Measurements from ENCODE around the gene ZRSR2. TPM values are rescaled to one million over a fixed set of nuclear protein-coding genes. Genes with fewer than 3 reads are reported as not detected.
A peak's percentile ranks its signal among the peaks of the same experiment; 100 is the strongest.
"Not testable (repeated sequence)": the region's sequence is repeated elsewhere in the genome, so short reads cannot be mapped to it uniquely, and the experiment has no call there.

Gene ZRSR2
- total RNA-seq, 1 donor from 2014 or later = 19.8 TPM

GRCh38 chrX:15825936-15826335 is 35.7 kb downstream of the ZRSR2 start:
- no peak for TF ChIP-seq CTCF (IDR thresholded peaks at IDR 0.05)
- POLR2A ChIA-PET = no interaction called here
- no peaks in the 10 kb centered on the region for H3K9me3 Mint-ChIP-seq
- no peak for ATAC-seq (ENCODE audit: low read depth)
- intact Hi-C loops (cut with micrococcal nuclease) = no loop called here
- CTCF ChIA-PET = no interaction called here
- peaks cover 55% of the 10 kb centered on the region for H3K36me3 Mint-ChIP-seq (ENCODE audit: low read depth)
- no peak overlapping the region for H3K27ac Mint-ChIP-seq
- H3K4me3 Mint-ChIP-seq = no peak overlapping the region
- DNase-seq = no peak
- H3K27me3 Mint-ChIP-seq = no peaks in the 10 kb centered on the region
- peaks cover 2% of the 10 kb centered on the region for H3K4me1 Mint-ChIP-seq

DNA sequence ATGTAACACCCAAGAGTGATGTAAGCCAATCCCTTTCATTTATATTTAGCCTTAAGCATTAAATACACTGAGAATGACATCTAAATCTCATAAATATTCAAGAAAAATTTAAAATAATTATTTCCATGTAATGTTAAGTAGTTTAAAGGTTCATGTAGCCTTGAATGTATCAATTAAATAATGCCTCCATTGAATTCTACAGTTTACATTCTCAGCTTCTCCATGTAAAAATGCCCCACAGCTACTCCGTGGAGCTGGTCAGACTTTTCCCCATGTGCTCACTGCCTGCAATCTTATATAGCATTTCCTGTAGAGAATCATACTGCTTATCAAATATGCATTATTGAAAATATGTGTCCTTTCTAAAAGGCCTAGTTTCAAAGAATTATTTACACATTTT is 38.9 kb downstream of the ZRSR2 start:
- ChIA-PET CTCF (no interaction called here), POLR2A (no interaction called here)
- no peak for TF ChIP-seq CTCF (IDR thresholded peaks at IDR 0.05)
- Mint-ChIP-seq H3K27ac (no peak overlapping the region), H3K27me3 (no peaks in the 10 kb centered on the region), H3K36me3 (ENCODE audit: low read depth) (peaks cover 37% of the 10 kb centered on the region), H3K9me3 (no peaks in the 10 kb centered on the region), H3K4me3 (no peak overlapping the region), H3K4me1 (peaks cover 12% of the 10 kb centered on the region)
- DNase-seq = no peak
- no peak for ATAC-seq (ENCODE audit: low read depth)
- intact Hi-C loops (cut with micrococcal nuclease) = no loop called here

- intact Hi-C loops (cut with micrococcal nuclease); H3K27me3 Mint-ChIP-seq; DNase-seq; H3K9me3 Mint-ChIP-seq; POLR2A ChIA-PET; H3K4me3 Mint-ChIP-seq; H3K27ac Mint-ChIP-seq; CTCF ChIA-PET; ATAC-seq (ENCODE audit: low read depth): not testable (repeated sequence)
- Mint-ChIP-seq H3K36me3 (ENCODE audit: low read depth) (peaks cover 23% of the 10 kb centered on the region), H3K4me1 (peaks cover 12% of the 10 kb centered on the region)
Observed at GRCh38 chrX:15831347-15831746, 41.1 kb downstream of the ZRSR2 start.

GRCh38 chrX:15834053-15834452 is 43.8 kb downstream of the ZRSR2 start:
- Mint-ChIP-seq H3K36me3 (ENCODE audit: low read depth) (peaks cover 15% of the 10 kb centered on the region), H3K9me3 (no peaks in the 10 kb centered on the region), H3K27me3 (no peaks in the 10 kb centered on the region), H3K27ac (peak overlapping the region; percentile 65), H3K4me3 (no peak overlapping the region), H3K4me1 (peaks cover 10% of the 10 kb centered on the region)
- POLR2A ChIA-PET = interaction anchor here (0.6 to 1.5 kb wide), 3 partner anchors 14 to 851 kb away, joined by 3 to 5 read pairs (median 4); partner anchors contain the start of gene AP1S2
- peak; percentile 37 for ATAC-seq (ENCODE audit: low read depth)
- CTCF ChIA-PET = no interaction called here
- no peak for TF ChIP-seq CTCF (IDR thresholded peaks at IDR 0.05)
- no peak for DNase-seq
- intact Hi-C loops (cut with micrococcal nuclease) = no loop called here

GRCh38 chrX:15834827-15835595 is 44.7 kb downstream of the ZRSR2 start:
- intact Hi-C loops (cut with micrococcal nuclease) = no loop called here
- no peak for DNase-seq
- Mint-ChIP-seq H3K27ac (no peak overlapping the region), H3K27me3 (no peaks in the 10 kb centered on the region), H3K4me1 (peaks cover 10% of the 10 kb centered on the region), H3K4me3 (no peak overlapping the region), H3K36me3 (ENCODE audit: low read depth) (peaks cover 10% of the 10 kb centered on the region), H3K9me3 (no peaks in the 10 kb centered on the region)
- ChIA-PET CTCF (no interaction called here), POLR2A (no interaction called here)
- TF ChIP-seq CTCF (IDR thresholded peaks at IDR 0.05) = no peak
- no peak for ATAC-seq (ENCODE audit: low read depth)
